ENCODE results near the gene YDJC.
"Not testable (repeated sequence)": the region's sequence is repeated elsewhere in the genome, so short reads cannot be mapped to it uniquely, and the experiment has no call there.

Gene YDJC

GRCh38 chr22:21650280-21650679 lies 20.5 kb upstream of the YDJC start:
- TF ChIP-seq, protein P1, sequence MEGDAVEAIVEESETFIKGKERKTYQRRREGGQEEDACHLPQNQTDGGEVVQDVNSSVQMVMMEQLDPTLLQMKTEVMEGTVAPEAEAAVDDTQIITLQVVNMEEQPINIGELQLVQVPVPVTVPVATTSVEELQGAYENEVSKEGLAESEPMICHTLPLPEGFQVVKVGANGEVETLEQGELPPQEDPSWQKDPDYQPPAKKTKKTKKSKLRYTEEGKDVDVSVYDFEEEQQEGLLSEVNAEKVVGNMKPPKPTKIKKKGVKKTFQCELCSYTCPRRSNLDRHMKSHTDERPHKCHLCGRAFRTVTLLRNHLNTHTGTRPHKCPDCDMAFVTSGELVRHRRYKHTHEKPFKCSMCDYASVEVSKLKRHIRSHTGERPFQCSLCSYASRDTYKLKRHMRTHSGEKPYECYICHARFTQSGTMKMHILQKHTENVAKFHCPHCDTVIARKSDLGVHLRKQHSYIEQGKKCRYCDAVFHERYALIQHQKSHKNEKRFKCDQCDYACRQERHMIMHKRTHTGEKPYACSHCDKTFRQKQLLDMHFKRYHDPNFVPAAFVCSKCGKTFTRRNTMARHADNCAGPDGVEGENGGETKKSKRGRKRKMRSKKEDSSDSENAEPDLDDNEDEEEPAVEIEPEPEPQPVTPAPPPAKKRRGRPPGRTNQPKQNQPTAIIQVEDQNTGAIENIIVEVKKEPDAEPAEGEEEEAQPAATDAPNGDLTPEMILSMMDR (IDR thresholded peaks at IDR 0.05; ENCODE audit: insufficient read depth, low read length, poor library complexity, severe bottlenecking), result no peak
- DNase-seq (ENCODE audit: extremely low read depth, insufficient read length), result no peak

DNA sequence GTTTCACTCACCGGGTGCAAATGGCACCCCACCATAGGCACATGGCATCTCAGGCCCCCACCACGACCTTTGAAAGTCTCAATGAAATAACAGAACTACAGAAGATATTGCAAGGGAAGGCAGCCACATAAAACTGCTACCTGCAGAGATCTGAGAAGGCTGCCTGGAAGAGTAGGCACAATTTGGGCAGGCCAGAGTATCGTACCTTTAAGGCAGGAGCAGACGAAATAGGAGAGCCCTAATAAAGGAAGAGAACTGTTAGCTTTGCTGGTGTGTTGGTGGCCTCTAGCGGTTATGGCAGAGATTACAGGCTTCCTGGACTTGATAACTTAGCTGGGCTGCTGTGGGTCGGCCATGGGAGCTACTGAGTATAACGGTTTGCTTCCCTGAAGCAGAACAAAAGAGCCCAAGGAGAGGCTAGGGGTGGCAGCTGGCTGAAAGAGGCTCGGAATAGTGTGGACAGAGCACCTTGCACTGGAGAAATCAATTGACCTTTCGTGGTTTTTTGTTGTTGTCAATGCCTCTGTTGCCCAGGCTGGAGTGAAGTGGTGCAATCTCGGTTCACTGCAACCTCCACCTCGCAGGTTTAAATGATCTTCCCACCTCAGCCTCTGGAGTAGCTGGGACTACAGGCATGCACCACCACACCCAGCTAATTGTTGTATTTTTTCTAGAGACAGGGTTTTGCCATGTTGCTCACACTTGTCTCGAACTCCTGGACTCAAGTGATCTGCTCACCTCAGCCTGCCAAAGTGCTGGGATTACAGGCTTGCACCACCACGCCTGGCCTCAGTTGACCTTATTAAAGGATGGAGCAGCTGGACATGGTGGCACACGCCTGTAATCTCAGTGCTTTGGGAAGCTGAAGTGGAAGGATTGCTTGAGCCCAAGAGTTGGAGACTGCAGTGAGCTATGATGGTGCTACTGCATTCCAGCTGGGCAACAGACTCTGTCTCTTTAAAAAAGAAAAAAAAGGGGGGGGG lies 17.1 kb upstream of the YDJC start:
- Histone ChIP-seq H3K4me3 (replicated peaks; ENCODE audit: low read depth, low read length) (no peak overlapping the region), H3K36me3 (ENCODE audit: control insufficient read depth, insufficient read depth, low read length) (peaks cover 19% of the 10 kb centered on the region), H3K27me3 (replicated peaks; ENCODE audit: control insufficient read depth, insufficient read depth, low read length) (no peaks in the 10 kb centered on the region)
- TF ChIP-seq, protein P1 (IDR thresholded peaks at IDR 0.05; ENCODE audit: insufficient read depth, low read length, poor library complexity, severe bottlenecking), result peak; percentile 91
- DNase-seq (ENCODE audit: extremely low read depth, insufficient read length), result no peak

More at GRCh38 chr22:21650280-21650679, 20.5 kb upstream of the YDJC start:
- H3K4me3 ChIP-seq (replicated peaks; ENCODE audit: low read depth, low read length), result no peak overlapping the region
- no peaks in the 10 kb centered on the region for H3K27me3 ChIP-seq (replicated peaks; ENCODE audit: control insufficient read depth, insufficient read depth, low read length)
- peaks cover 11% of the 10 kb centered on the region for H3K36me3 ChIP-seq (ENCODE audit: control insufficient read depth, insufficient read depth, low read length)

DNA sequence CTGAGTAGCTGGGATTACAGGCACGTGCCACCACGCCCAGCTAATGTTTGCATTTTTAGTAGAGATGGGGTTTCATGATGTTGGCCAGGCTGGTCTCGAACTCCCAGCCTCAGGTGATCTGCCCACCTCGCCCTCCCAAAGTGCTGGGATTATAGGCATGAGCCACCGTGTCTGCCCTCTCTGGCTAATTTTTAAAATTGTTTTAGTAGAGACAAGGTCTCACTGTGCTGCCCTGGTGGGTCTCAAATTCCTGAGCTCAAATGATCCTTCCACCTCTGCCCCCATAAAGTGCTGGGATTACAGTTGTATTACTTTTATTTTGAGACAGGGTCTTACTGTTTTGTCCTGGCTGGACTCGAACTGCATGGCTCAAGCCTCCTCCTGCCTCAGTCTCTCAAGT lies 15.7 kb upstream of the YDJC start:
- DNase-seq (ENCODE audit: extremely low read depth, insufficient read length), result not testable (repeated sequence)

DNA sequence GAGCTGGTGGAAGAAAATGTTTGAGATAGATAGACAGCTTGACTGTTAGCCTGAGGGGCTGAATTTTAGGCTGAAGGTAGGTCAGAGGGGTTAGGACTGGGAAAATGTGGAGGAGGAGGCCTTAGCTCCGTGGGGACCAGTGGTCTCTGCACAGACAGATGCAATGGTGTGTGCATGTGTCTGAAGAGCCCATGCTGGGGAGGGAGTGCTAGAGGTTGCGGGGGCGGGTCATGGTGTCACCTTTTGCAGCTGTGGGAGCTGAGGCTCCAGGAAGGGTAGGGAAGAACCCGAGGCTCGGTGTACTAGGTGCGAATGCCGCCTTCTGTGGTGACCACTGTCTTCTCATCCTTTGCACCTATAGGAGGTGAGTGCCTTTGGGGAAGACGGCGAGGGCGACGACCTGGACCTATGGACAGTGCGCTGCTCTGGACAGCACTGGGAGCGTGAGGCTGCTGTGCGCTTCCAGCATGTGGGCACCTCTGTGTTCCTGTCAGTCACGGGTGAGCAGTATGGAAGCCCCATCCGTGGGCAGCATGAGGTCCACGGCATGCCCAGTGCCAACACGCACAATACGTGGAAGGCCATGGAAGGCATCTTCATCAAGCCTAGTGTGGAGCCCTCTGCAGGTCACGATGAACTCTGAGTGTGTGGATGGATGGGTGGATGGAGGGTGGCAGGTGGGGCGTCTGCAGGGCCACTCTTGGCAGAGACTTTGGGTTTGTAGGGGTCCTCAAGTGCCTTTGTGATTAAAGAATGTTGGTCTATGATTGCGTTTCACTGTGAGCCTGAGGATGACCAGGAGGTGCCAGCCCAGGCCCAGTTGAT lies 13.9 kb upstream of the YDJC start:
- H3K4me3 ChIP-seq (replicated peaks; ENCODE audit: low read depth, low read length), result peak overlapping the region; percentile 98
- DNase-seq (ENCODE audit: extremely low read depth, insufficient read length), result no peak

More for the DNA sequence above, 15.7 kb upstream of the YDJC start:
- H3K27me3 ChIP-seq (replicated peaks; ENCODE audit: control insufficient read depth, insufficient read depth, low read length); H3K4me3 ChIP-seq (replicated peaks; ENCODE audit: low read depth, low read length): not testable (repeated sequence)
- H3K36me3 ChIP-seq (ENCODE audit: control insufficient read depth, insufficient read depth, low read length), result peaks cover 19% of the 10 kb centered on the region

GRCh38 chr22:21642584-21643448 lies 13.0 kb upstream of the YDJC start:
- Histone ChIP-seq H3K27me3 (replicated peaks; ENCODE audit: control insufficient read depth, insufficient read depth, low read length) (no peaks in the 10 kb centered on the region), H3K36me3 (ENCODE audit: control insufficient read depth, insufficient read depth, low read length) (peaks cover 18% of the 10 kb centered on the region), H3K4me3 (replicated peaks; ENCODE audit: low read depth, low read length) (peak overlapping the region; percentile 98)
- TF ChIP-seq, protein P1 (IDR thresholded peaks at IDR 0.05; ENCODE audit: insufficient read depth, low read length, poor library complexity, severe bottlenecking), result peak; percentile 80
- DNase-seq (ENCODE audit: extremely low read depth, insufficient read length), result peak; percentile 73

More for the DNA sequence above, 13.9 kb upstream of the YDJC start:
- Histone ChIP-seq H3K27me3 (replicated peaks; ENCODE audit: control insufficient read depth, insufficient read depth, low read length) (no peaks in the 10 kb centered on the region), H3K36me3 (ENCODE audit: control insufficient read depth, insufficient read depth, low read length) (peaks cover 18% of the 10 kb centered on the region)
- TF ChIP-seq, protein P1 (IDR thresholded peaks at IDR 0.05; ENCODE audit: insufficient read depth, low read length, poor library complexity, severe bottlenecking), result peak; percentile 33

All from GM06990 (cell line).